Measurements from ENCODE around the gene MAD1L1. TPM values are rescaled to one million over a fixed set of nuclear protein-coding genes. Genes with fewer than 3 reads are reported as not detected.

The MAD1L1 gene
- total and polyA plus RNA-seq, 2 of the 8 experiments (the other 6 are each of a cell fraction or from before 2014, with no cell fraction given), result 40.4 to 44.6 TPM

- H3K23me2 ChIP-seq (ENCODE audit: low read depth, low read length), result no peaks in the 10 kb centered on the region
- H2AFZ ChIP-seq (ENCODE audit: low read length), result no peak overlapping the region
- H2BK20ac ChIP-seq (ENCODE audit: low read length), result no peak overlapping the region
- H3K27ac ChIP-seq (ENCODE audit: low read depth, low read length), result no peak overlapping the region
- WGBS, 2 experiments (ENCODE audit: extremely low coverage in 1 of 2, insufficient coverage in 1 of 2, insufficient read length in 1 of 2, insufficient replicate concordance in 2 of 2, low coverage in 1 of 2, low lambda C conversion rate in 2 of 2, missing lambda C conversion rate in 1 of 2), result 90% methylated on average over 16 of the region's 16 CpGs; no CpG with 5 or more reads in 1 of the 2 experiments
- H3K36me3 ChIP-seq (ENCODE audit: control insufficient read depth in 2 of 4, insufficient read depth in 4 of 4, low read length in 3 of 4), result no peaks in the 10 kb centered on the region; a peak in 1 of 8 replicates
- no peak overlapping the region for H2BK15ac ChIP-seq (ENCODE audit: low read length)
- H3K4ac ChIP-seq (replicated peaks; ENCODE audit: insufficient read length, low read depth, low read length), result no peak overlapping the region
- no peak overlapping the region for H3K4me2 ChIP-seq (ENCODE audit: insufficient read depth in 1 of 2, low read depth in 2 of 2, low read length in 2 of 2)
- H3K9me3 ChIP-seq (ENCODE audit: insufficient read depth in 2 of 2, low read depth in 1 of 2, low read length in 1 of 2), result no peaks in the 10 kb centered on the region
- H3K79me2 ChIP-seq (ENCODE audit: control insufficient read depth in 1 of 2, insufficient read depth in 2 of 2, low read length in 2 of 2), result no peaks in the 10 kb centered on the region
- peak overlapping the region; percentile 21; the same call in 1 of the 2 replicates for H4K8ac ChIP-seq (ENCODE audit: extremely low read depth, insufficient read depth, low read length)
- POLR2A ChIA-PET (ENCODE audit: partially characterized antibody), result no interaction called here
- no peaks in the 10 kb centered on the region for H3K27me3 ChIP-seq (replicated peaks in 1 of 4; ENCODE audit: control insufficient read depth in 3 of 4, extremely low read depth in 1 of 4, insufficient read depth in 3 of 4, low read length in 3 of 4)
- no peaks in the 10 kb centered on the region; a peak in 2 of 7 replicates for H3K4me1 ChIP-seq (replicated peaks in 1 of 4; ENCODE audit: control insufficient read depth in 3 of 4, insufficient read depth in 4 of 4, low read length in 3 of 4)
- no peak overlapping the region for H2BK120ac ChIP-seq (replicated peaks; ENCODE audit: low read depth, low read length)
- no peak overlapping the region for H3K56ac ChIP-seq (replicated peaks; ENCODE audit: insufficient read length, low read depth, low read length)
- no peak overlapping the region for H3K9ac ChIP-seq (replicated peaks in 1 of 4; ENCODE audit: extremely low read depth in 1 of 4, low read depth in 3 of 4, low read length in 3 of 4)
- no peak overlapping the region for H2AK5ac ChIP-seq (ENCODE audit: low read depth, low read length)
- no peak overlapping the region for H3K4me3 ChIP-seq (ENCODE audit: extremely low read depth in 1 of 4, insufficient read depth in 2 of 4, low read depth in 3 of 4, low read length in 4 of 4)
- H4K91ac ChIP-seq (replicated peaks; ENCODE audit: insufficient read length, low read length), result no peak overlapping the region
- peaks cover 7% of the 10 kb centered on the region for H3K79me1 ChIP-seq (ENCODE audit: low read depth, low read length)
- H3K18ac ChIP-seq (ENCODE audit: extremely low read depth, low read length), result no peak overlapping the region
- no peak overlapping the region for H2BK12ac ChIP-seq (ENCODE audit: low read depth, low read length)
- H3K23ac ChIP-seq (ENCODE audit: insufficient read length), result no peak overlapping the region
- no peak for FAIRE-seq
- CTCF ChIA-PET (ENCODE audit: partially characterized antibody), result interaction anchor here (0.8 to 2.4 kb wide), 4 partner anchors 16 to 126 kb away, joined by 4 to 9 read pairs (median 7); no protein-coding TSS in a partner anchor
- H4K20me1 ChIP-seq (replicated peaks in 1 of 2; ENCODE audit: control insufficient read depth in 1 of 2, insufficient read depth in 2 of 2, low read length in 2 of 2), result peaks cover 0 to 3% of the 10 kb centered on the region in 2 experiments
- no peak for DNase-seq (ENCODE audit: low read depth in 1 of 2, low spot score in 2 of 2)
- H3K14ac ChIP-seq (ENCODE audit: insufficient read length), result no peak overlapping the region
- H2BK5ac ChIP-seq (ENCODE audit: low read depth, low read length), result no peak overlapping the region; the same call in 1 of the 2 replicates
- H4K5ac ChIP-seq (ENCODE audit: insufficient read length, low read depth, low read length), result no peak overlapping the region
Observed at GRCh38 chr7:2009541-2010001, 223.2 kb downstream of the MAD1L1 start.
